HG02943 (cell line): ENCODE results near the gene MYPN.
"Not testable (repeated sequence)": the region's sequence is repeated elsewhere in the genome, so short reads cannot be mapped to it uniquely, and the experiment has no call there.

Experiments used
- ATAC-seq: cut with Tn5 transposase; IDR thresholded peaks from one replicate; pipeline ENCODE4 v1.9.1; 2021; ENCODE audit warnings: mild to moderate bottlenecking, low read depth, moderate library complexity; ENCODE audit not compliant: unreplicated experiment

The MYPN gene

DNA sequence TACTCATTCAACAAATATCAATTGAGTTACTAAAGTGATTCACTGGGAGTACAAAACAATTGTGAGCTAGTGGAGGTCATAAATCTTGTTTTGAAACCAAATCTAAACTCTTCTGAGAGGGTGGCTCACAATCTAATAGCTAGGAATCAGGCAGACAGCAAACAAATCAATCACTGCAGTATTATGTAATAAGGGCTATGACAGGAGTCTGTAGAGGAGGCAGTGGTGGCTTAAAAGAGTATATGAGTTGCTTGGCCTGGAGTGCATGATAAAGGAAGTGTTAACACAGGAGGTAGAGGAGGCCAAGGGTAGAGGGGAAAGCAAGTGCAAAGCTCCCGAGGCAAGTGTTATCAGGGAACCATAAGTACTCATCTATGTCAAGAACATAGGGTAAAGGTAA is 16.5 kb downstream of the MYPN start:
- ATAC-seq: no peak

GRCh38 chr10:68128015-68128414 is 18.7 kb downstream of the MYPN start:
- no peak for ATAC-seq

GRCh38 chr10:68132391-68132790 is 23.1 kb downstream of the MYPN start:
- ATAC-seq: no peak

- no peak for ATAC-seq
These were observed 24.2 kb downstream of the MYPN start for GRCh38 chr10:68133523-68133922.

GRCh38 chr10:68135362-68135761 is 26.1 kb downstream of the MYPN start:
- ATAC-seq: no peak

DNA sequence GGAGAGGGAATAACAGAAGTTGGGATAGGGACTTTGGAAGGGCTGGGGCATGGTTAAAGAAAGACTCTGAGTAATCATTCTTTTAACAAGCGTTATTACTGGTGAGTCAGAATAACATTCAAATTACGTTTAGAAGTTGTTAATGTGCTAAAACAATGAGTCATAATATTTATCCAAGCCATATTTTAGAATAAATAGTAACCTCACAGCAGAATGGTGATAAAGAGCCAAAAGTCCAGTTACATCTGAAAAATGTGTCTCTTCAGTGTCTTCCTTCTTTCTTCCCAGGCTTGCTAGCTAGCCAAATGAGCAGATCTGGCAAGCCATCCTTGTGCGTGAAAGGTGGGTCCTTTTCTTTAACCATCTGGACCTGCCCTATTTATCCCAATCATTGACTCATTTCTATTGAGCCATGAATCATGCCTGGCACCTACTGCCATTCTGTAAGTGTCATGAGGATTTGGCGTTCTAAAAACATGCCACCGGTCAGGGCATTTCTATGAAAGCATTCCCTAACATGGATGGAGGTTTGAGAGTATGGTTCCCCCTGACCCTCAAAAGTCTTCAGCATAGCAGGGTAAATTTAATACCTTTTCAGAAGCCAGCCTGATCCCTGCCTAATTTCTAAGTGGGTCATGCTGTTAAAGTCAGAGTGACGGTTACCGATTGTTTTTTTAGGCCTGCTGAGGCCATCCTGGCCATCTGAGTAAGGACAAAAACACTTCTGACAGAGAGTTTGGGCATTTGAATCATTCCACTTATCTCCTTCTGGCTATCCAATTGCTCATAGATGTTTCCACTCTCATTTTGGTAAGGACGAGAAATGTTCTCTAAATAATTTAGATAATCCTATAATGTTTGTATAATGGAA is 26.9 kb downstream of the MYPN start:
- no peak for ATAC-seq

GRCh38 chr10:68137171-68137570 is 27.9 kb downstream of the MYPN start:
- no peak for ATAC-seq

DNA sequence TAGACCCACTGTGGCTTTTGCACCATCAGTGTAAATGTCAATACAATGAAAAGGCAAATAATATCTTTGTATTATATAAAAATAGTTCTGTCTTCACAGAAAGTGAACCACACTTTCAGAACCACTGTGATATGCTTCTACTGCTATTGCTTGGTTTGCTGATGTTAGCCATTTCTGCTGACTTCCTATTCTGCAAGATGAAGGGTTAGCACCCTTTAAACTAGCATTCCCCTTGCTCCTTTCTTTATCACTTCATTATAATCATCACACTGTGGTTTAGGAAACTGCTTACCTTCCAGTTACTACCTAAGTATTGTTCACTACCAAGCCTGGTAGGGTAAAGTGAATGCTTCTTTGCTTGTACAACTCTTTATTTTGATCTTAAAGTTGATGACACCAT is 29.2 kb downstream of the MYPN start:
- no peak for ATAC-seq

GRCh38 chr10:68139448-68140272 is 30.4 kb downstream of the MYPN start:
- ATAC-seq: no peak

DNA sequence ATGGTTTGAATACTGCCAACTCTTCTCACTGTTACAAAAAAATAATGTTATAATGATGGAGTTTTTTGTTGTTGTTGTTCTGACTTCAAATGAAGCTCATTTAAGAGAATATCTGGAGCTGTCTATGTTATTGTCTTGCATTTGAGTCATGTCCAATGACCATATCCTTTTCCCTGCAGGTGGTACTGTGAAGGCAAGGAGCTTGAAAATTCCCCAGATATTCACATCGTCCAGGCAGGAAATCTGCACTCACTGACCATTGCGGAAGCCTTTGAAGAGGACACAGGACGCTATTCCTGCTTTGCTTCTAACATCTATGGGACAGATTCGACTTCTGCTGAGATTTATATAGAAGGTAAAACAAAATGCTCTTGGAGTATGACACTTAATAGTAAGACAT is 33.5 kb downstream of the MYPN start:
- no peak for ATAC-seq

DNA sequence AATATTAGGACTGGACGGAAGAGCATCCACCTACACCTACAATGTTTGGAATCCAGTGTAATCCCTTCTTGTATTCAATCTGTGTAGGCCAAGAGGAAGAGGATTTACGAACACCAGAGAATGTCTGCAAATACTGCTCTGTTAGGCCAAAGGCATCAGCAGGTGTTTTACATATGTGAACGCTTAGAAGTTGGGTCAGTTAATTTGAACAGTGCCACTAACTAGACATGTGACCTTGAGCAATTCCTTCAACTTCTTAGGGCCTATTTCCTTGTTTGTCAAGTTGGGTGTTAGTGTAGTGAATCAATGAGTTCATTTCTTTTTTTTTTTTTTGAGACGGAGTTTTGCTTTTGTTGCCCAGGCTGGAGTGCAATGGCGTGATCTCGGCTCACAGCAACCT is 35.4 kb downstream of the MYPN start:
- no peak for ATAC-seq

GRCh38 chr10:68145705-68146104 is 36.4 kb downstream of the MYPN start:
- no peak for ATAC-seq

DNA sequence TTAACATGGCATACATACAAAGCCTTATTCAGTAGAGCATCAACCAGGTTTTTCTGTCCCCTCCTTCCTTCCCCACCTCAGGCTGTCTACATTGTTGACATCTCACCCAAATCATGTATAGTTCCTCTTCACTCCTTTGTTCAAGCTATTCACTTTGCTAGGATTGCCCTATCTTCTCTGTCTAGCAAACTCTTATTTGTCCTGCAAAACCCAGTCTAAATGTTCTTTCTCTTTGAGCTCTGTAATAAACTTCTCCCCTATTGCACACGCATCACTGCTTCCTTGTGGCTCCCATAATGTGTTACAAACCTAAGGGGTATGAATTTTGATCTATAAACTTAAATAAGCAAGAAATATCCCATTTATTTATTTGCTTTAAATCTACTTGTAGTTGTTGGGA is 36.8 kb downstream of the MYPN start:
- no peak for ATAC-seq

DNA sequence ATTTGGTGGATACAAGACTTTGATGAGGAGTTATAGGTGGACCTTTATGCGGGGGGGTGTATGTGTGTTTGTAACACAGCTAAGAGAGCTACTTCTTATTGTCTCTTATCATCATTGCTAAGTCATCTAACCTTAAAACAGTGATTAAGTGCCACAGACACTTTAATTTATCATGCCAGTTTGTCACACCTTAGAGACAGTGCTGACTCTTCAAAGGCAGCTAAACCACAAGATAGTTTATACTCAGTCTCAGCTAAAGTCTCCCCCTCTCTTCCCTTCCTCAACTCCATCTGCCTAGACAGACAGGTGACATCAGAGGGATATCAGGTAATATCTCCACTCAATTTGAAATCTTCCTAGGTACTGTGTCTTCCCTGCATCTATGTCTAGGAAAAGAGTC is 42.2 kb downstream of the MYPN start:
- no peak for ATAC-seq

GRCh38 chr10:68153473-68154210 is 44.4 kb downstream of the MYPN start:
- no peak for ATAC-seq

DNA sequence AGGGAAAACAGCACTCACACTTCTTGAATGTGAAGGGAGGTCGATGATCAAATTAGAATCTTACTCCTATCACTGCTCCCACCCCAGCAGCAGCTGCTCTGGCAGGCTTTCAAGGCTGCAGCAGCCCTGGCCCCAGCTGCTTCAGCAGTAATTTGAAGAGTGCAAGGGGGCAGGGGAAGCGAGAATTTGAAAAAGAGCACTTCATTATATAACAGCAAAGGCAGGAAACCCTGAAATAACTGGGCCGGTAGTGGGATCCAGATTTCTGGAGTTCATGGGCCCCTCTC is 44.9 kb downstream of the MYPN start:
- no peak for ATAC-seq

GRCh38 chr10:68155615-68156210 is 46.4 kb downstream of the MYPN start:
- no peak for ATAC-seq

GRCh38 chr10:68156373-68157185 is 47.3 kb downstream of the MYPN start:
- ATAC-seq: no peak

GRCh38 chr10:68157522-68157921 is 48.2 kb downstream of the MYPN start:
- ATAC-seq: not testable (repeated sequence)

DNA sequence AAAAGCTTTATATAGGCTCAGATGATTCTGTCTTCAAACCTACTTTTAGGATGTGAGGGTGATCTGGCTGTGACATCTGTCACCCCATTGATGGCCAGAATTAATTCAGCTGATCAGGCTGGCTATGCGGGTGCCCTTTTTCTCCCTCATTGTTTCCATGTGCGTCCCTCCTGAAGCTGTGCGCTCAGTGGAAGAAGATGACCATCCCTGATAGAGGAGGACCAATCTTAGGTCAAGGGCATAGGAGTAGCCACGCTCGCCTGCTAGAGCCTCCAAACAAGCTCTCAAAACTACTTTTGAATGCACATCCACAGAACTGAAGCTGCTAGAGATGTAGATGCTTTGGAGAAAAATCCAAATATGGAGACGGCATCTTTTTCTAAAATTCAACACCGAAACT is 48.7 kb downstream of the MYPN start:
- ATAC-seq: no peak
